ENCODE measurements around the gene DUSP2. TPM values are rescaled to one million over a fixed set of nuclear protein-coding genes. Genes with fewer than 3 reads are reported as not detected.

DUSP2 gene
- total RNA-seq, 4 donors from 2014 or later = 2.7 to 28.1 (median 5.6) TPM

- H3K9me3 ChIP-seq = no peaks in the 10 kb centered on the region
- no peaks in the 10 kb centered on the region for H3K36me3 ChIP-seq
- H3K27me3 ChIP-seq = no peaks in the 10 kb centered on the region
- no peak overlapping the region for H3K4me3 ChIP-seq
- TF ChIP-seq CTCF (IDR thresholded peaks at IDR 0.05) = no peak
- no peak for TF ChIP-seq POLR2A (IDR thresholded peaks at IDR 0.05)
- peaks cover 0 to 45% (median 18%) of the 10 kb centered on the region in 4 donors for H3K4me1 ChIP-seq
- peak in 2 of 3 donors; percentile 66 to 68 for DNase-seq
- peak overlapping the region in 1 of 4 donors; percentile 77 for H3K27ac ChIP-seq
Measured at GRCh38 chr2:96159084-96159830, 14.0 kb upstream of the DUSP2 start.

DNA sequence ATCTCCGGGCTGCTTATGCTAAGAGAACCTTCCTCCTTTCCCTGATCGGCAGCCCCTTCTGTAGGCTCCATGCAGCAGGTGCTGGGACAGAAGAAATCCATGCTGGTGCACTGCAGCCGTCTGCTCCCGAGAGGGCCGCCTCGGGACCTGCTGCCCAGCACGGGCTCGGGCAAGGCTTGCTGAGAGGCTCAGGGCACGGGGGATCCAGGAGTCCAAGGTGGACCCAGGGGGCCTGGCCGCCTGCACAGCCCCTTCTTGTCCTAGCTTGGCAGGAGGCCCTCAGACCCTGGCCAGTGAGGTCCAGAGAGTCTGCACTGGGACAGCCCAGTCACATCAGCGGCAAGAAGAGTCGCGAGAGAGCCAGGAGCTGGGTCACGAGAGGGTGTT lies 13.3 kb upstream of the DUSP2 start:
- no peak for DNase-seq
- no peak for TF ChIP-seq CTCF (IDR thresholded peaks at IDR 0.05)
- TF ChIP-seq POLR2A (IDR thresholded peaks at IDR 0.05) = no peak
- Histone ChIP-seq H3K27me3 (no peaks in the 10 kb centered on the region), H3K4me3 (no peak overlapping the region), H3K27ac (peak overlapping the region in 1 of 4 donors; percentile 77), H3K36me3 (no peaks in the 10 kb centered on the region), H3K4me1 (peaks cover 0 to 38% (median 15%) of the 10 kb centered on the region in 4 donors), H3K9me3 (no peaks in the 10 kb centered on the region)

DNA sequence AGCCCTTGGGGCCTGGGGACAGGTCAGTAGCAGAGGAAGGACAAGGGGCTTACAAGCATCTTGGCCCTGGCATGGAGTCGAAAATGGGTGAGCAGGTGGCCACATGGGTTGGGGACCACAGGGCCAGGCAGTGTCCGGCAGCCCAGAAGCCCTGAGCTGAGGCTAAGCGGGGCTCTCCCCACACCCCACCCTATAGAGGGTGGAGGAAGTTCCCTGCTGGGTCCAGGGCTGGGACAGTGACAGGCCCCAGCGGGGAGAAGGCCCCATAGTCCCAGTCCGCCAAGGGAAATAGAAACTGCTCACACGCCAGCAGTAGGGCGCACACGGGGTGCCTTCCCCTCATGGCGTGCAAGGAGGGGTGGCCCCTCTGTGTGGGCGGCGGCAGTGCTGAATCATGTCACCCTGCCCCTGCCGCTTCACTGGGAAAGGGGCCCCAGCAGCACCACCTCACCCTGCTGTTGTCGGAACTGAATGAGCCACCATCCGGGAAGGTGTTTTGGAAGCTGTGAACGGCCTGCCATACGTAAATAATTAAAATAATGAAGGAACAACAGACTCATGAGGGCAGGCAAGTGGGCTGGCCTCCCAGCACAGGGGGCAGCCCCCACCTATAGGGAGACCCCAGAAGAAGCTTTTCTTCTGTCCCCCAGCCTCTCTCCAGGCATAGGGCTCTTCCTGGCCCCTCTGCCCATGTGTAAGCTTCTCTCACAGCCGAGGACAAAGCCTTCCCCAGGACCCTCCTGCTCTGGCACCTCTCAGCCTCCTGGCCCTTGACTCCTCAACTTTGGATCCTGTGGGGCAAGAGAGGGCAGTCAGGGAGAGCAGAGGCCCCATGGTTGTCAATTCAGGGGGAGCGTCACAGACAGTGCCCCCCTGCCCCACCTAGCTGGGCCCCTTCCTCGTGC lies 12.7 kb upstream of the DUSP2 start:
- Histone ChIP-seq H3K27me3 (no peaks in the 10 kb centered on the region), H3K9me3 (no peaks in the 10 kb centered on the region), H3K36me3 (no peaks in the 10 kb centered on the region), H3K4me3 (peak overlapping the region in 1 of 4 donors; percentile 15), H3K4me1 (peaks cover 0 to 32% (median 9%) of the 10 kb centered on the region in 4 donors), H3K27ac (peak overlapping the region in 2 of 4 donors; percentile 44 to 77)
- DNase-seq = peak; percentile 45 to 79 (median 74)
- TF ChIP-seq POLR2A (IDR thresholded peaks at IDR 0.05) = no peak
- no peak for TF ChIP-seq CTCF (IDR thresholded peaks at IDR 0.05)

DNA sequence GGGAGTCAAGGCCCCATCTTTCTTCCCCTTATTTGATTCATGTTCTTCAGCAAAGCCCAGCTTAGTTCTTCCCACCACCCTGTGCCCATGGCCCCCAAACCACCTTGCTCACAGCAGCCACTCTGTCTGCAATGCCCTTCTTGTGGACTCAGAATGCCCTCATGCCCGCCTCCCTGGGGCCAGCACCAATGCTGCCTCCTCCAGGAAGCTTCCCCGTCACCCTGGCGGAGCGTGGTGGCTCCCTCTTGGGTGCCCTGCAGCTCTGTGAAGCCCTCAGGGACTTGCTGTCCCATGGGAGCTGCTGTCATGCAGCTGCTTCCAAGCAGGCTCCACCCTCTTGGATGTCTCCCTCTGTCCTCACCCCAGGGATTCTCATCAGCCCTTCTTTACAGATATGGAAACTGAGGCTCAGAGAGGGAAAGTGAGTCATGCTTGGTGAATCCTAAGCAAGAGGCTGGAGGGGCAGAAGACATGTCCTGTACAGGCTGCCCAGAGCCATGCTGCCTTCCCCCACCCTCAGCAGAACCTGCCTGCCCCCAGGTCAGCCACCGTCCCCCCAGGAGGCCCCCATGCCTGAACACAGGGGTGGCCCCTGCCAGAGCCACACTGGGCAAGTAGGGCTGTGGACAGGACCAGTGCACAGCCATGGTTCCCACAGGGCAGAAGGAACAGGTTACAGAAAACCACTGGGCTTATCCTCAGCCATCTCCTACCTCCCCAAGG lies 11.8 kb upstream of the DUSP2 start:
- H3K4me1 ChIP-seq = peaks cover 0 to 28% (median 4%) of the 10 kb centered on the region in 4 donors
- no peaks in the 10 kb centered on the region for H3K36me3 ChIP-seq
- DNase-seq = peak; percentile 36 to 67 (median 66)
- no peak overlapping the region for H3K4me3 ChIP-seq
- H3K27ac ChIP-seq = peak overlapping the region in 2 of 4 donors; percentile 44 to 77
- H3K9me3 ChIP-seq = no peaks in the 10 kb centered on the region
- no peaks in the 10 kb centered on the region for H3K27me3 ChIP-seq
- no peak for TF ChIP-seq CTCF (IDR thresholded peaks at IDR 0.05)
- no peak for TF ChIP-seq POLR2A (IDR thresholded peaks at IDR 0.05)

Data from Peyer's patch (tissue), 4 donors.